Upper lobe of right lung (tissue), 1 donor: ENCODE measurements around the gene ADGRG4. TPM values are rescaled to one million over a fixed set of nuclear protein-coding genes. Genes with fewer than 3 reads are reported as not detected.

Experiments used
- ATAC-seq: fragments of 200-7000 bp; cut with Tn5 transposase; one replicate; pipeline ENCODE4 v1.9.1; 2020; ENCODE audit warnings: mild to moderate bottlenecking, moderate library complexity
- DNase-seq: peaks from one replicate; pipeline ENCODE4 v3.0.0-alpha.2; 2020
- H3K27ac ChIP-seq: fragments of 200-600 bp; one replicate; pipeline ENCODE4 v1.8.0; 2022
- H3K27me3 ChIP-seq: fragments of 200-600 bp; one replicate; pipeline ENCODE4 v1.8.0; 2022; ENCODE audit warnings: mild to moderate bottlenecking
- H3K36me3 ChIP-seq: fragments of 200-600 bp; one replicate; pipeline ENCODE4 v1.8.0; 2022
- H3K4me1 ChIP-seq: fragments of 200-600 bp; one replicate; pipeline ENCODE4 v1.8.0; 2022
- H3K4me3 ChIP-seq: fragments of 200-600 bp; one replicate; pipeline ENCODE4 v1.8.0; 2022; ENCODE audit warnings: mild to moderate bottlenecking
- H3K9me3 ChIP-seq: fragments of 200-600 bp; one replicate; pipeline ENCODE4 v1.8.0; 2022
- CTCF ChIP-seq: fragments of 200-600 bp; IDR thresholded peaks from one replicate; pipeline ENCODE4 v1.8.0; 2022; ENCODE audit warnings: antibody characterized with exemption
- intact Hi-C: fragments of 100-400 bp; cut with DNase I; formaldehyde crosslinking; loops from one replicate; pipeline ENCODE4 v1.11.0; 2022
- total RNA-seq: library from RNA; stranded (reverse); fragmentation: NEBNext Ultra II Directional; extraction: Animal tissue kit (Norgen Biotek cat#: 25700); gene quantifications from one replicate; pipeline ENCODE4 v1.2.1, GENCODE V29; 2021
- donor health status: DM: no; HTN: yes; CAD: no; lungs with severe emphysema.

The ADGRG4 gene
- total RNA-seq, 1 donor from 2014 or later, result 0.06 TPM

GRCh38 chrX:136268051-136269048 lies 32.4 kb upstream of the ADGRG4 start:
- Histone ChIP-seq H3K4me1 (no peaks in the 10 kb centered on the region), H3K27ac (no peak overlapping the region), H3K36me3 (no peaks in the 10 kb centered on the region), H3K4me3 (no peak overlapping the region), H3K9me3 (no peaks in the 10 kb centered on the region), H3K27me3 (no peaks in the 10 kb centered on the region)
- peak; percentile 64 for ATAC-seq
- no peak for DNase-seq
- intact Hi-C loops, result no loop called here
- peak; percentile 69 for TF ChIP-seq CTCF

- ATAC-seq (no peak), DNase-seq (no peak)
- Histone ChIP-seq H3K36me3 (no peaks in the 10 kb centered on the region), H3K9me3 (no peaks in the 10 kb centered on the region), H3K4me3 (no peak overlapping the region), H3K27ac (no peak overlapping the region), H3K4me1 (no peaks in the 10 kb centered on the region), H3K27me3 (no peaks in the 10 kb centered on the region)
- intact Hi-C loops, result no loop called here
- TF ChIP-seq CTCF, result no peak
Observed at GRCh38 chrX:136269921-136270320, 30.8 kb upstream of the ADGRG4 start.

- intact Hi-C loops, result no loop called here
- no peak for ATAC-seq
- Histone ChIP-seq H3K9me3 (no peaks in the 10 kb centered on the region), H3K4me1 (no peaks in the 10 kb centered on the region), H3K27ac (no peak overlapping the region), H3K27me3 (no peaks in the 10 kb centered on the region), H3K36me3 (no peaks in the 10 kb centered on the region), H3K4me3 (no peak overlapping the region)
- TF ChIP-seq CTCF, result no peak
- DNase-seq, result no peak
Observed at GRCh38 chrX:136271300-136271699, 29.5 kb upstream of the ADGRG4 start.

GRCh38 chrX:136272325-136272724 lies 28.4 kb upstream of the ADGRG4 start:
- intact Hi-C loops, result no loop called here
- no peak for ATAC-seq

GRCh38 chrX:136273986-136274385 lies 26.8 kb upstream of the ADGRG4 start:
- TF ChIP-seq CTCF, result no peak
- H3K27ac ChIP-seq, result no peak overlapping the region
- intact Hi-C loops, result no loop called here
- ATAC-seq (no peak), DNase-seq (no peak)
- no peaks in the 10 kb centered on the region for H3K4me1 ChIP-seq
- H3K36me3 ChIP-seq, result no peaks in the 10 kb centered on the region
- no peak overlapping the region for H3K4me3 ChIP-seq
- no peaks in the 10 kb centered on the region for H3K9me3 ChIP-seq
- H3K27me3 ChIP-seq, result no peaks in the 10 kb centered on the region

More at GRCh38 chrX:136272325-136272724, 28.4 kb upstream of the ADGRG4 start:
- Histone ChIP-seq H3K9me3 (no peaks in the 10 kb centered on the region), H3K27ac (no peak overlapping the region), H3K36me3 (no peaks in the 10 kb centered on the region), H3K4me1 (no peaks in the 10 kb centered on the region), H3K4me3 (no peak overlapping the region), H3K27me3 (no peaks in the 10 kb centered on the region)
- TF ChIP-seq CTCF, result no peak
- DNase-seq, result no peak
